ENCODE measurements around the gene BCAS3. TPM values are rescaled to one million over a fixed set of nuclear protein-coding genes. Genes with fewer than 3 reads are reported as not detected.

The BCAS3 gene
- total RNA-seq, 6 experiments from 2014 or later: 9.2 to 22.1 (median 14.2) TPM

GRCh38 chr17:61260071-61260797, 582.6 kb downstream of the BCAS3 start:
- WGBS (ENCODE audit: insufficient coverage, low coverage, low lambda C conversion rate, missing lambda C conversion rate): 70% methylated on average over 12 of the region's 12 CpGs
- TF ChIP-seq POLR2A (IDR thresholded peaks at IDR 0.05): no peak
- peak overlapping the region in 1 of 3 donors; percentile 31 for H3K27ac ChIP-seq

GRCh38 chr17:61261001-61261637, 583.5 kb downstream of the BCAS3 start:
- no peak for ATAC-seq
- intact Hi-C loops (cut with DNase I): no loop called here
- no peaks in the 10 kb centered on the region for H3K27me3 ChIP-seq
- H3K4me1 ChIP-seq: no peaks in the 10 kb centered on the region
- WGBS (ENCODE audit: insufficient coverage, low coverage, low lambda C conversion rate, missing lambda C conversion rate): 68% methylated on average over 6 of the region's 6 CpGs
- TF ChIP-seq POLR2A (IDR thresholded peaks at IDR 0.05): no peak
- no peak for TF ChIP-seq CTCF (IDR thresholded peaks at IDR 0.05)
- no peaks in the 10 kb centered on the region for H3K36me3 ChIP-seq
- no peak overlapping the region for H3K4me3 ChIP-seq
- no peak for DNase-seq
- no peaks in the 10 kb centered on the region for H3K9me3 ChIP-seq
- peak overlapping the region in 1 of 3 donors; percentile 31 for H3K27ac ChIP-seq

More at GRCh38 chr17:61260071-61260797, 582.6 kb downstream of the BCAS3 start:
- no peak overlapping the region for H3K4me3 ChIP-seq
- H3K27me3 ChIP-seq: no peaks in the 10 kb centered on the region
- no peaks in the 10 kb centered on the region for H3K9me3 ChIP-seq
- H3K36me3 ChIP-seq: no peaks in the 10 kb centered on the region
- intact Hi-C loops (cut with DNase I): no loop called here
- DNase-seq (no peak), ATAC-seq (no peak)
- H3K4me1 ChIP-seq: no peaks in the 10 kb centered on the region

GRCh38 chr17:61265397-61265796, 587.7 kb downstream of the BCAS3 start:
- H3K4me3 ChIP-seq: no peak overlapping the region
- no peaks in the 10 kb centered on the region for H3K9me3 ChIP-seq
- TF ChIP-seq CTCF (IDR thresholded peaks at IDR 0.05): no peak
- TF ChIP-seq POLR2A (IDR thresholded peaks at IDR 0.05): no peak
- ATAC-seq (peak in 1 of 4 donors; percentile 33), DNase-seq (no peak)
- 59% methylated on average over 2 of the region's 2 CpGs for whole genome bisulfite sequencing (ENCODE audit: insufficient coverage, low coverage, low lambda C conversion rate, missing lambda C conversion rate)
- no peak overlapping the region for H3K27ac ChIP-seq
- H3K36me3 ChIP-seq: no peaks in the 10 kb centered on the region
- H3K4me1 ChIP-seq: no peaks in the 10 kb centered on the region
- H3K27me3 ChIP-seq: no peaks in the 10 kb centered on the region
- intact Hi-C loops (cut with DNase I): no loop called here

GRCh38 chr17:61267847-61268246, 590.2 kb downstream of the BCAS3 start:
- WGBS (ENCODE audit: insufficient coverage, low coverage, low lambda C conversion rate, missing lambda C conversion rate): 86% methylated on average over 5 of the region's 5 CpGs
- TF ChIP-seq POLR2A (IDR thresholded peaks at IDR 0.05) (no peak), CTCF (IDR thresholded peaks at IDR 0.05) (no peak)

GRCh38 chr17:61275395-61275794, 597.7 kb downstream of the BCAS3 start:
- no peak overlapping the region for H3K4me3 ChIP-seq

More at GRCh38 chr17:61267847-61268246, 590.2 kb downstream of the BCAS3 start:
- DNase-seq: no peak
- H3K27ac ChIP-seq: no peak overlapping the region
- no peak for ATAC-seq
- no peaks in the 10 kb centered on the region for H3K36me3 ChIP-seq
- no peaks in the 10 kb centered on the region for H3K9me3 ChIP-seq
- H3K27me3 ChIP-seq: no peaks in the 10 kb centered on the region
- no peaks in the 10 kb centered on the region for H3K4me1 ChIP-seq
- no peak overlapping the region for H3K4me3 ChIP-seq
- intact Hi-C loops (cut with DNase I): no loop called here

More at GRCh38 chr17:61275395-61275794, 597.7 kb downstream of the BCAS3 start:
- Histone ChIP-seq H3K27me3 (no peaks in the 10 kb centered on the region), H3K9me3 (no peaks in the 10 kb centered on the region), H3K27ac (no peak overlapping the region), H3K36me3 (no peaks in the 10 kb centered on the region), H3K4me1 (no peaks in the 10 kb centered on the region)
- DNase-seq: no peak
- no peak for ATAC-seq
- no CpG with 5 or more reads among the region's 5 CpGs for WGBS (ENCODE audit: insufficient coverage, low coverage, low lambda C conversion rate, missing lambda C conversion rate)
- intact Hi-C loops (cut with DNase I): no loop called here
- TF ChIP-seq CTCF (IDR thresholded peaks at IDR 0.05) (no peak), POLR2A (IDR thresholded peaks at IDR 0.05) (no peak)
